Mesodermal cell (in vitro differentiated cells): Measurements from ENCODE around the gene CYP2F1.
"Not testable (repeated sequence)": the region's sequence is repeated elsewhere in the genome, so short reads cannot be mapped to it uniquely, and the experiment has no call there.

Source experiments
- H3K27ac ChIP-seq: 2 replicates; pipeline ENCODE4 v1.7.0; 2013; ENCODE audit warnings: mild to moderate bottlenecking, low read depth, low read length, moderate library complexity; ENCODE audit not compliant: severe bottlenecking
- H3K36me3 ChIP-seq: 2 replicates; pipeline ENCODE4 v1.7.1; 2013; ENCODE audit warnings: mild to moderate bottlenecking, low read length, moderate library complexity; ENCODE audit not compliant: control insufficient read depth, insufficient read depth
- H3K4me1 ChIP-seq: one replicate; pipeline ENCODE4 v1.7.1; 2013; ENCODE audit warnings: mild to moderate bottlenecking, low read length; ENCODE audit not compliant: insufficient read depth, control insufficient read depth, poor library complexity, severe bottlenecking
- H3K4me3 ChIP-seq: 2 replicates; pipeline ENCODE4 v1.7.0; 2013; ENCODE audit warnings: low read length, control low read depth, mild to moderate bottlenecking; ENCODE audit not compliant: insufficient read depth, poor library complexity, severe bottlenecking; ENCODE audit errors: extremely low read depth
- H3K9me3 ChIP-seq: 2 replicates; pipeline ENCODE4 v1.7.1; 2013; ENCODE audit warnings: mild to moderate bottlenecking, low read length, moderate library complexity; ENCODE audit not compliant: control insufficient read depth
- WGBS, 2 experiments: methylation state at CpG; one replicate each; pipeline ENCODE4 v1.1.5; 2013; ENCODE audit warnings: missing lambda C conversion rate in 2 of 2; ENCODE audit not compliant: insufficient coverage in 2 of 2; 5-methylcytosine and 5-hydroxymethylcytosine counted together

Gene CYP2F1

DNA sequence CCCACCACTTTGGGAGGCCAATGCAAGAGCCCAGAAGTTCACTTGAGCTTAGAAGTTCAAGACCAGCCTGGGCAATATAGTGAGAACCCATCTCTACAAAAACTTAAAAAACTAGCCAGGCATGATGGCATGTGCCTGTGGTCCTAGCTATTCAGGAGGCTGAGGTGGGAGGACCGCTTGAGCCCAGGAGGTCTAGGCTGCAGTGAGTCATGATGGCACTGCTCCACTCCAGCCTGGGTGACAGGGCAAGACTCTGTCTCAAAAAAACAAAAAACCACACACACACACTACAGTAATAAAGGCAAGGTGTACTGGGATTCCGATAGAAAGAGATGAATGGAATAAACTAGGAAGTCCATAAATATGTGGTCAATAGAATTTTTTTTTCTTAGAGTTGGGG, 35.6 kb downstream of the CYP2F1 start:
- Histone ChIP-seq H3K9me3 (no peaks in the 10 kb centered on the region), H3K36me3 (no peaks in the 10 kb centered on the region), H3K27ac (no peak overlapping the region), H3K4me1 (no peaks in the 10 kb centered on the region), H3K4me3 (no peak overlapping the region)
- WGBS, 2 experiments = 100% methylated on average over 1 of the region's 2 CpGs; no CpG with 5 or more reads in 1 of the 2 experiments

- not testable (repeated sequence) for H3K9me3 ChIP-seq, H3K4me1 ChIP-seq, H3K4me3 ChIP-seq, H3K27ac ChIP-seq, H3K36me3 ChIP-seq
- WGBS, 2 experiments = 92 to 100% methylated on average over 2 to 3 of the region's 7 CpGs
Observed at GRCh38 chr19:41150986-41151385, 36.8 kb downstream of the CYP2F1 start.

GRCh38 chr19:41154060-41154459, 39.8 kb downstream of the CYP2F1 start:
- peaks cover 2% of the 10 kb centered on the region for H3K4me1 ChIP-seq
- no peak overlapping the region for H3K27ac ChIP-seq
- no peak overlapping the region for H3K4me3 ChIP-seq
- peaks cover 3% of the 10 kb centered on the region for H3K36me3 ChIP-seq
- WGBS, 2 experiments = 100% methylated on average over 2 of the region's 7 CpGs; no CpG with 5 or more reads in 1 of the 2 experiments
- H3K9me3 ChIP-seq = peaks cover 7% of the 10 kb centered on the region

DNA sequence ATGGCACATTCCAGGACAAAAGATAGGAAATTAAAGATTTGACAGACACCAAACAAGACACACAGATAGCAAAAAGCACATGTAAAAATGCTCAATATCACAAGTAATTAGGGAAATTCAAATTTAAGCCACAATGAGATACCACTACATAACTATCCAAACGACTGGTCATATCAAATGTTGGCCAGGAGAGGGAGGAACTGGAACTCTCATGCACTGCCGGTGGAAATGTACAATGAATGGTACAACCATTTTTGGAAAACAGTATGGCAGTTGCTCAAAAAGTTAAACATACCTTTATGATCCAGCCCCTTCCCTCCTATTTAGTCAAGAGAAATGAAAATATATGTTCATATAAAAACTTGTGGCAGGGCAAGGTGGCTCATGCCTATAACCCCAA, 42.0 kb downstream of the CYP2F1 start:
- no peak overlapping the region for H3K4me3 ChIP-seq
- no CpG with 5 or more reads among the region's 2 CpGs for WGBS, 2 experiments
- H3K36me3 ChIP-seq = peaks cover 3% of the 10 kb centered on the region
- H3K27ac ChIP-seq = no peak overlapping the region
- H3K9me3 ChIP-seq = peaks cover 7% of the 10 kb centered on the region
- peaks cover 10% of the 10 kb centered on the region for H3K4me1 ChIP-seq

- no peak overlapping the region for H3K27ac ChIP-seq
- 88 to 100% methylated on average over 1 of the region's 2 CpGs for WGBS, 2 experiments
Observed at GRCh38 chr19:41159881-41160280, 45.6 kb downstream of the CYP2F1 start.

GRCh38 chr19:41161903-41162302, 47.7 kb downstream of the CYP2F1 start:
- H3K4me3 ChIP-seq = no peak overlapping the region
- H3K27ac ChIP-seq = no peak overlapping the region
- peaks cover 8% of the 10 kb centered on the region for H3K4me1 ChIP-seq
- no peaks in the 10 kb centered on the region for H3K9me3 ChIP-seq
- no peaks in the 10 kb centered on the region for H3K36me3 ChIP-seq
- WGBS, 2 experiments = 92 to 100% methylated on average over 1 to 2 of the region's 5 CpGs

More at GRCh38 chr19:41159881-41160280, 45.6 kb downstream of the CYP2F1 start:
- H3K4me1 ChIP-seq = peaks cover 10% of the 10 kb centered on the region
- H3K9me3 ChIP-seq = peaks cover 7% of the 10 kb centered on the region
- peaks cover 3% of the 10 kb centered on the region for H3K36me3 ChIP-seq
- H3K4me3 ChIP-seq = no peak overlapping the region

DNA sequence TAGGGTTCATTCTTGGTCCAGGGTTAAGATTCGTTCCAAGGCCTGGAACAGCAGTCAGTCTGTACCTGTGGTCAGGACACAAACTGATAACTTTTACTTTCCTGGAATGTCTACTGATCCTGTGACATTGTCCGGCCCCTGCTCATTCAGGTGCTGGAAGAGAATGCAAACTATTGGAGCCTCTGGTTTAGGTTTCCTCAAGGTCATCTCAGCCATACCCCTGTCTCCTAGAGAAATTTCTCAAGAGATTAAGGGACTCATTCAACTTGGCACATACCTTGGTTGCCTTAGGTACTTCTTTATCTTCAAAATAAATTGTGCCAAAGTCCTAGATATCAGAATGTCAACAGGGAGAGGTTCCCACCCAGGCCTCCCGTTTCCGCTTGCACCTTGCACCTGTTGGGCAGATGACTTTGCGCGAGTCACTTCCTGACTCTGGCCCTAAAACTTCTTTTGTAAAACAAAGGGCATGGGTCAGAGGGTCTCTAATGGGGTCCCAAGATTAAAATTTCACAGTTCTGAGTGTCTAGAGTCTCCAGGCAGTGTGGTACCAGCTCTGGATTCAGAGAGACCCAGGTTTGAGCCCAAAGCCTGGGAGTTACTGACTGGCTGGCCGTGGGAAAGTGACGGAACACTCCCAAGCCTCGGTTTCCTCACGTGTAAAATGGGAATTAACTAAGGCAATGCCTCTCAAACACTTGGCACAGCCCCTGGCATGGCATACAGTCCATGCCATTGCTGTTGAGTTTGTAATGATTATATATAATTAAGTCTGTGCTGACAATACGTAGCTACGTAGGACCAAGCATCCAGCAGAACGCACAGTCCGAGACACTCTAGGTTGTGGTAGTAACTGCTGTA, 52.9 kb downstream of the CYP2F1 start:
- peaks cover 6% of the 10 kb centered on the region for H3K36me3 ChIP-seq
- H3K9me3 ChIP-seq = no peaks in the 10 kb centered on the region
- H3K4me3 ChIP-seq = no peak overlapping the region
- no peaks in the 10 kb centered on the region for H3K4me1 ChIP-seq
- WGBS, 2 experiments = 94 to 99% methylated on average over 11 to 14 of the region's 14 CpGs
- no peak overlapping the region for H3K27ac ChIP-seq

DNA sequence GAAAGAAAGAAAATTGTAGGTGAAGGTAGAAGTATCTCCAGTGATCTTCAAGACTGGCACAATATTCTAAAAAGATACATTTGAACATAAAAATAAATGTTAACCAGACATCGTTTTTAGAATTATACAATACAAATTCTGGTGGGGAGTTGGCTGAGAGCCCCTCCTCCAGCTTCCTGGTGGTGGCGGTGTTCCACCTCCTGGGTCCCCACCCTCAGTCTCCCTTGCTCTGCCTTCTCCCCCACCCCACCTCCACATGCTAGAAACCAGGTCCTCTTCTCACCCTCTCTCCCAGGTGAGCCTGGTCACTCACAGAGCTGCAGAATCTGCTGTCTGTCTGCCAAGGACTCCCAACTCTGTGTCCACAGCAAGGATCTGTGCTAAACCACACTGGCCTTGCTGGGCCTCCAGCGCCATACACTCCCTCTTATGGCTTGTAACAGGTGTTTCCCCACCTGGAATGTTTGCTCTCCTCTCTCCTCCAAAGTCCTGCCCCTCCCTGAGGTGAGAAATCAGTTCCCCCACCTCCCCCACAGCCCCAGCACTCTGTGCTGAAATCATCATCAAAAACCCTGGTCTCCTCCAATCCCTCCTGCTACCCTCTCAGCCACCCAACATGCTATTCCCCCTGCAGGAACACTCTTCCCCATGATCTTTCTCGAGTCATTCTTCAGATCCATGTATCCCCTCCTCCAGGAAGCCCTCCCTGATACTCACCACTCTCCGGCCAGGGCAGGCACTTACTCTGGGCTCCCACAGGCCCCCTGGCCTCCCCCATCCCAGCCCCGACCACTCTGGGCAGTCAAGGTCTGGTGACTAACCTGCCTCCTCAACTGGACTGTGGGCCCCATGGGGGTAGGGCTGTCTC, 58.3 kb downstream of the CYP2F1 start:
- Histone ChIP-seq H3K4me1 (peaks cover 11% of the 10 kb centered on the region), H3K9me3 (no peaks in the 10 kb centered on the region), H3K4me3 (no peak overlapping the region), H3K36me3 (peaks cover 6% of the 10 kb centered on the region), H3K27ac (no peak overlapping the region)
- WGBS, 2 experiments = 83 to 89% methylated on average over 2 to 5 of the region's 6 CpGs

- Histone ChIP-seq H3K4me3 (no peak overlapping the region), H3K9me3 (no peaks in the 10 kb centered on the region), H3K4me1 (peaks cover 11% of the 10 kb centered on the region), H3K36me3 (no peaks in the 10 kb centered on the region), H3K27ac (no peak overlapping the region)
- WGBS, 2 experiments = 96% methylated on average over 9 to 10 of the region's 15 CpGs
Observed at GRCh38 chr19:41174297-41174928, 60.2 kb downstream of the CYP2F1 start.
